Measurements from ENCODE around the gene STARD3NL.

GRCh38 chr7:38276096-38276877 lies 98.2 kb downstream of the STARD3NL start:
- TF ChIP-seq CTCF (conservative IDR thresholded peaks at IDR 0.05; ENCODE audit: low read depth, low read length) = no peak
- TF ChIP-seq POLR2A (IDR thresholded peaks at IDR 0.05; ENCODE audit: low read depth, low read length) = no peak
- TF ChIP-seq RFX5 (IDR thresholded peaks at IDR 0.05; ENCODE audit: low read depth, low read length) = no peak
- TF ChIP-seq MAFK (IDR thresholded peaks at IDR 0.05; ENCODE audit: low read depth, low read length) = no peak
- TF ChIP-seq BHLHE40 (IDR thresholded peaks at IDR 0.05; ENCODE audit: low read depth, low read length) = no peak
- TF ChIP-seq RCOR1 (IDR thresholded peaks at IDR 0.05; ENCODE audit: insufficient replicate concordance, low read length) = no peak
- TF ChIP-seq SMC3 (IDR thresholded peaks at IDR 0.05; ENCODE audit: low read depth, low read length) = no peak
- TF ChIP-seq CEBPB (IDR thresholded peaks at IDR 0.05; ENCODE audit: low read depth, low read length) = no peak
- TF ChIP-seq RAD21 (IDR thresholded peaks at IDR 0.05; ENCODE audit: low read length) = no peak
- no peak for TF ChIP-seq MAZ (IDR thresholded peaks at IDR 0.05; ENCODE audit: borderline replicate concordance, low read depth, low read length)
- TF ChIP-seq MXI1 (IDR thresholded peaks at IDR 0.05; ENCODE audit: borderline replicate concordance, low read depth, low read length) = no peak
- no peak for TF ChIP-seq ELK1 (IDR thresholded peaks at IDR 0.05; ENCODE audit: borderline replicate concordance, low read depth, low read length)
- TF ChIP-seq NFE2L2 (IDR thresholded peaks at IDR 0.05; ENCODE audit: low read depth, low read length) = no peak
- no peak for TF ChIP-seq CHD1 (IDR thresholded peaks at IDR 0.05; ENCODE audit: low read depth, low read length)

All from IMR-90 (cell line).